ENCODE results near the gene OR52W1.

DNA sequence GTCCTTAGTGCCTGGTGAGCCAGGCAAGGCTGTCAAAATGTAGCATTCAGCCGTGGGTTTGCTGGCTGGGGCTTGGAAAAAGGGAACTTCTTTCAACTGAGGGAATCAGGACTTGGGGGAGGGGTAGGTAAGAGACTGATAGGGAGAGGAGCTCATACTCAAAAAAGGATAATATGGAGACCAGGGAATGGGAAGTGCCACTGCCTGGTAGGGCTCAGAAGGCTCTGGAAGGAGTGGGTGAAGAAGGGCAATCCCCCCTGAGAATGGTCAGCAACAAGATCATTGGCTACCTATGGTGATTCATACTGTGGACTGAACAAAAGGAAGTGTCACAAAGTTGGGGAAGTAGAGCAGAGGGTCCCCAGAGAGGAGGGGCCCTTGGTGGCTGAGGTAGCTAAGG, 41.8 kb downstream of the OR52W1 start:
- TF ChIP-seq POLR2A (IDR thresholded peaks at IDR 0.05) = no peak
- TF ChIP-seq, protein P1, sequence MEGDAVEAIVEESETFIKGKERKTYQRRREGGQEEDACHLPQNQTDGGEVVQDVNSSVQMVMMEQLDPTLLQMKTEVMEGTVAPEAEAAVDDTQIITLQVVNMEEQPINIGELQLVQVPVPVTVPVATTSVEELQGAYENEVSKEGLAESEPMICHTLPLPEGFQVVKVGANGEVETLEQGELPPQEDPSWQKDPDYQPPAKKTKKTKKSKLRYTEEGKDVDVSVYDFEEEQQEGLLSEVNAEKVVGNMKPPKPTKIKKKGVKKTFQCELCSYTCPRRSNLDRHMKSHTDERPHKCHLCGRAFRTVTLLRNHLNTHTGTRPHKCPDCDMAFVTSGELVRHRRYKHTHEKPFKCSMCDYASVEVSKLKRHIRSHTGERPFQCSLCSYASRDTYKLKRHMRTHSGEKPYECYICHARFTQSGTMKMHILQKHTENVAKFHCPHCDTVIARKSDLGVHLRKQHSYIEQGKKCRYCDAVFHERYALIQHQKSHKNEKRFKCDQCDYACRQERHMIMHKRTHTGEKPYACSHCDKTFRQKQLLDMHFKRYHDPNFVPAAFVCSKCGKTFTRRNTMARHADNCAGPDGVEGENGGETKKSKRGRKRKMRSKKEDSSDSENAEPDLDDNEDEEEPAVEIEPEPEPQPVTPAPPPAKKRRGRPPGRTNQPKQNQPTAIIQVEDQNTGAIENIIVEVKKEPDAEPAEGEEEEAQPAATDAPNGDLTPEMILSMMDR (IDR thresholded peaks at IDR 0.05) = no peak
- TF ChIP-seq EP300 (IDR thresholded peaks at IDR 0.05) = no peak
